HEK293 (cell line): ENCODE measurements around the gene ITGA5.

Experiments used
- CTCF ChIA-PET: fragments of 350-600 bp; formaldehyde crosslinking; extraction: SDS; loops from one replicate; lab custom pipeline; 2021; ENCODE audit warnings: antibody characterized with exemption; lab: Yijun Ruan, JAX
- POLR2A ChIA-PET: fragments of 300-600 bp; formaldehyde crosslinking; extraction: SDS; loops from one replicate; lab custom pipeline; 2020; ENCODE audit warnings: antibody characterized with exemption, inconsistent platforms; lab: Yijun Ruan, JAX
- H3K27ac ChIP-seq: fragments of 200-500 bp; sonication (Bioruptor generic); 2 replicates; pipeline ENCODE4 v1.5.1; 2014; ENCODE audit warnings: low read depth, low read length, control low read depth, inconsistent platforms; ENCODE audit errors: extremely low read depth
- H3K36me3 ChIP-seq, 2 experiments: fragments of 200-500 bp in 1 of 2; sonication (Bioruptor generic) in 1 of 2; 1 replicate in 1 of 2; 2 replicates in 1 of 2; pipeline ENCODE4 v1.5.1; 2014 to 2017; ENCODE audit warnings: inconsistent platforms in 2 of 2, low read length in 2 of 2; ENCODE audit not compliant: control insufficient read depth in 2 of 2, insufficient read depth in 1 of 2
- H3K4me1 ChIP-seq: fragments of 200-500 bp; sonication (Bioruptor generic); 2 replicates; pipeline ENCODE4 v1.5.1; 2014; ENCODE audit warnings: mild to moderate bottlenecking, low read length, inconsistent platforms; ENCODE audit not compliant: control insufficient read depth, insufficient read depth
- H3K4me3 ChIP-seq: 2 replicates; pipeline ENCODE4 v1.5.1; 2011; ENCODE audit warnings: low read depth, mild to moderate bottlenecking, control low read depth, low read length, moderate library complexity
- H3K9me3 ChIP-seq: fragments of 200-500 bp; sonication (Bioruptor generic); 2 replicates; pipeline ENCODE4 v1.5.1; 2014; ENCODE audit warnings: low read depth, low read length, inconsistent platforms; ENCODE audit not compliant: control insufficient read depth, insufficient read depth
- AEBP2 ChIP-seq: fragments of 450-650 bp; formaldehyde crosslinking; IDR thresholded peaks from 2 replicates; pipeline ENCODE4 v1.5.1; 2016; ENCODE audit warnings: missing biosample characterization, missing genetic modification characterization, borderline replicate concordance
- FEZF1 ChIP-seq: fragments of 450-650 bp; formaldehyde crosslinking; IDR thresholded peaks from 2 replicates; pipeline ENCODE4 v1.5.1; 2016; ENCODE audit warnings: missing biosample characterization, missing genetic modification characterization
- HOXA7 ChIP-seq: sonication (generic); formaldehyde crosslinking; IDR thresholded peaks from 2 replicates; pipeline ENCODE4 v1.8.1; 2022; ENCODE audit warnings: missing genetic modification reagents, borderline replicate concordance
- IKZF3 ChIP-seq: fragments of 450-650 bp; IDR thresholded peaks from 2 replicates; pipeline ENCODE4 v1.5.0; 2018; ENCODE audit warnings: missing biosample characterization, mild to moderate bottlenecking, missing genetic modification characterization, moderate library complexity
- PATZ1 ChIP-seq: fragments of 450-650 bp; formaldehyde crosslinking; IDR thresholded peaks from 2 replicates; pipeline ENCODE4 v1.5.1; 2016; ENCODE audit warnings: missing biosample characterization, missing genetic modification characterization
- SCRT2 ChIP-seq: fragments of 450-650 bp; formaldehyde crosslinking; IDR thresholded peaks from 2 replicates; pipeline ENCODE4 v1.5.1; 2016; ENCODE audit warnings: missing biosample characterization, missing genetic modification characterization
- SETDB1 ChIP-seq: IDR thresholded peaks from one replicate; pipeline ENCODE4 v1.6.1; 2017; ENCODE audit warnings: mild to moderate bottlenecking, low read length, moderate library complexity, mixed read lengths; ENCODE audit not compliant: insufficient read length
- ZBTB7A ChIP-seq: fragments of 450-650 bp; formaldehyde crosslinking; IDR thresholded peaks from 2 replicates; pipeline ENCODE4 v1.5.1; 2016; ENCODE audit warnings: low read depth, missing biosample characterization, missing genetic modification characterization
- ZFHX2 ChIP-seq: fragments of 450-650 bp; formaldehyde crosslinking; conservative IDR thresholded peaks from 2 replicates; pipeline ENCODE4 v1.5.1; 2016; ENCODE audit warnings: missing biosample characterization, missing genetic modification characterization
- ZIC2 ChIP-seq: fragments of 450-650 bp; formaldehyde crosslinking; IDR thresholded peaks from 2 replicates; pipeline ENCODE4 v1.5.1; 2016; ENCODE audit warnings: missing biosample characterization, missing genetic modification characterization
- ZNF121 ChIP-seq: fragments of 450-650 bp; formaldehyde crosslinking; IDR thresholded peaks from 2 replicates; pipeline ENCODE4 v1.5.1; 2016; ENCODE audit warnings: missing biosample characterization, missing genetic modification characterization
- ZNF155 ChIP-seq: fragments of 450-650 bp; formaldehyde crosslinking; IDR thresholded peaks from 2 replicates; pipeline ENCODE4 v1.5.1; 2016; ENCODE audit warnings: missing biosample characterization, missing genetic modification characterization
- ZNF221 ChIP-seq: fragments of 450-650 bp; formaldehyde crosslinking; IDR thresholded peaks from 2 replicates; pipeline ENCODE4 v1.5.1; 2017; ENCODE audit warnings: missing biosample characterization, missing genetic modification characterization, borderline replicate concordance
- ZNF302 ChIP-seq: fragments of 450-650 bp; formaldehyde crosslinking; IDR thresholded peaks from 2 replicates; pipeline ENCODE4 v1.5.1; 2016; ENCODE audit warnings: missing biosample characterization, missing genetic modification characterization, low read depth
- ZNF391 ChIP-seq: fragments of 450-650 bp; formaldehyde crosslinking; IDR thresholded peaks from 2 replicates; pipeline ENCODE4 v1.5.1; 2016; ENCODE audit warnings: low read depth, missing biosample characterization, missing genetic modification characterization, borderline replicate concordance
- TF ChIP-seq, protein P1 (sequence below): fragments of 450-650 bp; formaldehyde crosslinking; IDR thresholded peaks from 2 replicates; pipeline ENCODE4; 2016; ENCODE audit warnings: missing biosample characterization, missing genetic modification characterization

Gene ITGA5

DNA sequence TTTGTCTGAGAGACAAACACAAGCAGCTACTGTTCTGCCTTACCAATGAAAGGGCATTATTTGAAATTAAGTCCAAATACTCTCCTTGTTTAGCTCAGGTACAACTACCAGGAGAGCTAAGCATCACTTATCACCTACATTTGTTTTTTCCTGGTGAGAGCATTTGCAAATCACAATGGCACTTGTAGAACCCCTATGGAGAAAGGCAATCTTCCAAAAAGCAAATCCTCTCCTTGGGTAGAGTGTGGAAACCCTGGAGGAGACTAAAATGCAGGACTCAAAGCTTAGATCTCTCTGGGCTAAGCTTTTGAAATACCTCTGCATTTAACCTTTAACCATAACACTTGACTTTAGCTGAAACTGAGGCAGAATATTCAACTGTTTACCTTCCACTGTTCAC lies 33.6 kb upstream of the ITGA5 start:
- CTCF ChIA-PET, result interaction anchor here (0.6 to 33.6 kb wide), 6 partner anchors 12 to 652 kb away, joined by 3 to 924 read pairs (median 4); no protein-coding TSS in a partner anchor
- Histone ChIP-seq H3K4me3 (no peak overlapping the region), H3K27ac (no peak overlapping the region)
- POLR2A ChIA-PET, result no interaction called here
- TF ChIP-seq ZNF391 (tag by site-specific recombination) (no peak), FEZF1 (tag by site-specific recombination) (0 out of 2 replicates have a peak, but pooled peaks have one; percentile 10), SCRT2 (no peak), ZNF302 (no peak), ZIC2 (tag by site-specific recombination) (peak; percentile 75)
- TF ChIP-seq, all 188 proteins: peak for 2
- H3K4me1 ChIP-seq, result peaks cover 5% of the 10 kb centered on the region; the same call in 1 of the 2 replicates
- no peaks in the 10 kb centered on the region for H3K9me3 ChIP-seq
- H3K36me3 ChIP-seq, result no peaks in the 10 kb centered on the region

- Histone ChIP-seq H3K27ac (no peak overlapping the region), H3K4me1 (no peaks in the 10 kb centered on the region), H3K4me3 (no peak overlapping the region), H3K36me3 (no peaks in the 10 kb centered on the region), H3K9me3 (no peaks in the 10 kb centered on the region)
- ChIA-PET POLR2A (no interaction called here), CTCF (interaction anchor here (2.1 to 33.6 kb wide), 3 partner anchors 10 to 69 kb away, joined by 7 to 924 read pairs (median 25); no protein-coding TSS in a partner anchor)
- TF ChIP-seq ZBTB7A, result no peak
- no peak for TF ChIP-seq ZNF155 (tag by site-specific recombination)
- no peak for TF ChIP-seq SETDB1
- TF ChIP-seq PATZ1 (tag by site-specific recombination), result no peak
- no peak for TF ChIP-seq IKZF3
- TF ChIP-seq AEBP2, result no peak
These were observed 29.3 kb upstream of the ITGA5 start for GRCh38 chr12:54448344-54448743.

DNA sequence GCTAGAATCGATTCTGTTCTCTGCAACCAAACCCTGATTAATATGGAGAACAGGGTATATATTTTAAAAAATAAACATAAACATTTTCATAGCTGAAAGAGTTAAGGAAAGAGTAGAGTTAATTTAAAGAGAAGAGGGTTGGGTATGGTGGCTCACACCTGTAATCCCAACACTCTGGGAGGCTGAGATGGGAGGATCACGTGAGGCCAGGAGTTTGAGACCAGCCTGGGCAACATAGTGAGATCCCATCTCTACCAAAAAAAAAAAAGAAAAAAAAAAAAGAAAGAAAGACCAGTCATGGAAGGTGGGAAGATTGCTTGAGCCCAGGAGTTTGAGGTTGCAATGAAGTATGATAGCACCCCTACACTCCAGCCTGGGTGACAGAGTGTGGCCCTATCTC lies 28.9 kb upstream of the ITGA5 start:
- no peak overlapping the region for H3K27ac ChIP-seq
- H3K9me3 ChIP-seq, result no peaks in the 10 kb centered on the region
- no peaks in the 10 kb centered on the region for H3K4me1 ChIP-seq
- H3K4me3 ChIP-seq, result no peak overlapping the region
- no peaks in the 10 kb centered on the region for H3K36me3 ChIP-seq
- ChIA-PET POLR2A (no interaction called here), CTCF (interaction anchor here (2.1 to 33.6 kb wide), 3 partner anchors 9 to 68 kb away, joined by 7 to 924 read pairs (median 25); no protein-coding TSS in a partner anchor)
- TF ChIP-seq ZFHX2 (no peak), ZNF221 (tag by site-specific recombination) (no peak), ZNF121 (tag by site-specific recombination) (peak; percentile 68; the same call in 1 of the 2 replicates), HOXA7 (CRISPR knock-in tag) (no peak)
- TF ChIP-seq, protein P1, sequence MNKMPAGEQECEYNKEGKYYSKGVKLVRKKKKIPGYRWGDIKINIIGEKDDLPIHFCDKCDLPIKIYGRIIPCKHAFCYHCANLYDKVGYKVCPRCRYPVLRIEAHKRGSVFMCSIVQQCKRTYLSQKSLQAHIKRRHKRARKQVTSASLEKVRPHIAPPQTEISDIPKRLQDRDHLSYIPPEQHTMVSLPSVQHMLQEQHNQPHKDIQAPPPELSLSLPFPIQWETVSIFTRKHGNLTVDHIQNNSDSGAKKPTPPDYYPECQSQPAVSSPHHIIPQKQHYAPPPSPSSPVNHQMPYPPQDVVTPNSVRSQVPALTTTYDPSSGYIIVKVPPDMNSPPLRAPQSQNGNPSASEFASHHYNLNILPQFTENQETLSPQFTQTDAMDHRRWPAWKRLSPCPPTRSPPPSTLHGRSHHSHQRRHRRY (tag by site-specific recombination), result no peak
